Measurements from ENCODE around the gene MOAP1. TPM values are rescaled to one million over a fixed set of nuclear protein-coding genes. Genes with fewer than 3 reads are reported as not detected.

Gene MOAP1
- total and polyA plus RNA-seq, 4 donors = 7.8 to 13.2 (median 11.7) TPM

DNA sequence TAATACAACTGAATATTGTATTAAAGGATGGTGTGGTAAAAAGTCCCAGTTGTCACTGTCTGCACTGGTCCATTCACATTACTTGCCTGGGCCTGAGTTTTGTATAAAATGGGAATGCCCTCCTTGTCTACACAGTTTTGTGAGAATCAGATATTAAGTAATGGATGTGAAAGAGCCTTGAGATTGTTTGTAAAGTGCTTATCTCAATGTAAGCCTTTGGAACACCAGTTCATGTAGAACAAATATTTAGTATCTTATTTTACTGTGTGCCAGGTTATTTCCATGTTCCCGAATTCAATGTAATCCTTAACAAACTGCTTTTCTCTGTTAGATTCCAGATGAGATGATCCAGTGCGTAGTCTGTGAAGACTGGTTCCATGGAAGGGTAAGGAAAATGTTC is 29.9 kb upstream of the MOAP1 start:
- Histone ChIP-seq H3K36me3 (ENCODE audit: control insufficient read depth in 4 of 4, insufficient read depth in 3 of 4, low read depth in 1 of 4, low read length in 3 of 4) (peaks cover 10 to 44% (median 21%) of the 10 kb centered on the region in 4 donors), H3K27me3 (ENCODE audit: control insufficient read depth in 4 of 4, insufficient read depth in 4 of 4, low read length in 3 of 4) (no peaks in the 10 kb centered on the region), H3K27ac (ENCODE audit: low read depth in 1 of 2, low read length in 2 of 2) (no peak overlapping the region), H3K4me3 (ENCODE audit: low read depth in 1 of 3, low read length in 3 of 3) (no peak overlapping the region), H3K9me3 (ENCODE audit: control insufficient read depth in 4 of 4, low read length in 3 of 4) (no peaks in the 10 kb centered on the region), H3K4me1 (ENCODE audit: control insufficient read depth in 4 of 4, insufficient read depth in 4 of 4, low read length in 3 of 4) (peaks cover 0 to under 1% (median 0%) of the 10 kb centered on the region in 4 donors), H3K9ac (ENCODE audit: low read depth in 1 of 2, low read length in 2 of 2) (no peak overlapping the region)
- TF ChIP-seq NR2F2 (IDR thresholded peaks at IDR 0.05) (no peak), EGR1 (IDR thresholded peaks at IDR 0.05; ENCODE audit: low read depth in 2 of 2) (no peak), TAF1 (conservative IDR thresholded peaks at IDR 0.05) (no peak)
- WGBS = 84% methylated on average over 2 of the region's 2 CpGs
- DNase-seq (ENCODE audit: low spot score) = no peak

DNA sequence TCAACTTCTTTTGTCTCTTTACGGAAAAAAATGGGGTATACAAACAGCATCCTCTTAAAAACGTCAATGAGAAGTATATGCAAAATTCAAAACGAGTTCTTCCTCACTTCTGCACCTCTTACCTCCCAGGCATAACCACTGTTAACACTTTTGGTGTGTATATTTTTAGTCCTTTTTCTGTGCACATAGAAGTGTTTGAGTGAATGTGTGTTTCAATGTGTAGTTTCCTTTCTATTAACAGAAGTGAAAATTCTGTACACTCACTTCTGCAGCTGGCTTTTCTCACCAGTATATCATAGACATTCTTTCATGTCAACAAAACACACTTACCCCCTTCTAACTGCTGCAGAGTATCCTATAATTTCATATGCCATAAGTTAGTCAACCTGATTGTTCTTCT is 27.7 kb upstream of the MOAP1 start:
- Histone ChIP-seq H3K27me3 (ENCODE audit: control insufficient read depth in 4 of 4, insufficient read depth in 4 of 4, low read length in 3 of 4) (no peaks in the 10 kb centered on the region), H3K36me3 (ENCODE audit: control insufficient read depth in 4 of 4, insufficient read depth in 3 of 4, low read depth in 1 of 4, low read length in 3 of 4) (peaks cover 9 to 40% (median 18%) of the 10 kb centered on the region in 4 donors), H3K9me3 (ENCODE audit: control insufficient read depth in 4 of 4, low read length in 3 of 4) (no peaks in the 10 kb centered on the region), H3K4me1 (ENCODE audit: control insufficient read depth in 4 of 4, insufficient read depth in 4 of 4, low read length in 3 of 4) (peaks cover 6 to 14% (median 9%) of the 10 kb centered on the region in 4 donors), H3K4me3 (ENCODE audit: low read depth in 1 of 3, low read length in 3 of 3) (no peak overlapping the region), H3K9ac (ENCODE audit: low read depth in 1 of 2, low read length in 2 of 2) (no peak overlapping the region), H3K27ac (ENCODE audit: low read depth in 1 of 2, low read length in 2 of 2) (no peak overlapping the region)
- DNase-seq (ENCODE audit: low spot score) = no peak
- TF ChIP-seq GABPA (IDR thresholded peaks at IDR 0.05 in 1 of 2, conservative IDR thresholded peaks at IDR 0.05 in 1 of 2) = no peak
- TF ChIP-seq NR2F2 (IDR thresholded peaks at IDR 0.05) = no peak
- no peak for TF ChIP-seq SP1 (IDR thresholded peaks at IDR 0.05)
- TF ChIP-seq ZBTB33 (IDR thresholded peaks at IDR 0.05) = no peak
- no peak for TF ChIP-seq RXRA (IDR thresholded peaks at IDR 0.05)
- TF ChIP-seq RAD21 (IDR thresholded peaks at IDR 0.05) = no peak
- TF ChIP-seq JUND (IDR thresholded peaks at IDR 0.05) = no peak
- WGBS = 83% methylated on average over 3 of the region's 3 CpGs

DNA sequence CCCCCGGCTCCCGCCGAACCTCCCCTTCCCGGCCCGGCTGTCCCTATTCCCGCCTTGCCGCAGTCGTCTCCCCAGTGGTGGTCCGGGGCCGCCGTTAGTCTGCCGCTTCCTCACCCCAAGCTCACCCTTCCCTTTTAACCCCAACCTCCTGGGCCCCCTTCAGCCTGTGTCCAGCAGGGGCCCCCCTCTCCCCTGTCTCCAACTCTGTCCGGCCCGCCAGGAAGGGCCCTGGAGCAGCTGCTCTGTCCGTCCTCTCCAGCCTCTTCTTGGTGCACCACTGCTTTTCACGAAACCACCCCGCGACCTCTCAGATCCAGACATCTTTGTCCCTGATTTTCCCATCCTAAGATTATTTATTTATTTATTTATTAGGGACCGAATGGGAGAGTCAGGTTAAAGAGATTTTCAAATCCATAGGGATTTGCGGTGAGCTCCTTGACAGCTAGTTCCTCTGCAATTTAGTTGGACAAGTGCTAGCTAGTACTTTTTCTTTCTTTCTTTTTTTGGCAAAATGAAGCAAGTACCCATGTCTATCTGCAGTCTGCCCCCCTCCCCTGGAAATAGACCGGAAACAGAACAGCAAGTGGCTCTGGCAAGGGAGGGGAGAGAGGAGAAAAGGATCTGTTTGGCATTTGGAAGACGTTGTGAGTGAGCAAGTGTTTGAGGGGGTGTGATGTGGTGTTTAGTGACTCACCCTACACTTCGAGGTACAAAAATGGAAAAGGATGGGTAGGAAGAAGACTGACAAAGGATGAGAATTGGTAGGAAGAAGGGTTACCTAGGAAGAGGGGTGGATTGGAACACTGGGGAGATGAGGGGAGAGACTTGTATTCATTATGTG is 23.0 kb upstream of the MOAP1 start:
- Histone ChIP-seq H3K27me3 (ENCODE audit: control insufficient read depth in 4 of 4, insufficient read depth in 4 of 4, low read length in 3 of 4) (no peaks in the 10 kb centered on the region), H3K27ac (ENCODE audit: low read depth in 1 of 2, low read length in 2 of 2) (peak overlapping the region; percentile 36 to 55), H3K9ac (ENCODE audit: low read depth in 1 of 2, low read length in 2 of 2) (peak overlapping the region; percentile 51 to 67), H3K9me3 (ENCODE audit: control insufficient read depth in 4 of 4, low read length in 3 of 4) (no peaks in the 10 kb centered on the region), H3K36me3 (ENCODE audit: control insufficient read depth in 4 of 4, insufficient read depth in 3 of 4, low read depth in 1 of 4, low read length in 3 of 4) (peaks cover 0 to 8% (median 4%) of the 10 kb centered on the region in 4 donors), H3K4me3 (ENCODE audit: low read depth in 1 of 3, low read length in 3 of 3) (peak overlapping the region; percentile 75 to 93 (median 75)), H3K4me1 (ENCODE audit: control insufficient read depth in 4 of 4, insufficient read depth in 4 of 4, low read length in 3 of 4) (peaks cover 9 to 16% (median 14%) of the 10 kb centered on the region in 4 donors)
- TF ChIP-seq CTCF (IDR thresholded peaks at IDR 0.05; ENCODE audit: low read depth, low read length, missing input control) (peak; percentile 21), RAD21 (IDR thresholded peaks at IDR 0.05) (peak in 1 of 2 donors; percentile 40), NR2F2 (IDR thresholded peaks at IDR 0.05) (no peak), RXRA (IDR thresholded peaks at IDR 0.05) (no peak)
- peak; percentile 65 for DNase-seq (ENCODE audit: low spot score)
- under 1% methylated on average over 23 of the region's 23 CpGs for WGBS

All from liver (tissue), 9 donors.